ENCODE measurements around the gene KIAA1549. TPM values are rescaled to one million over a fixed set of nuclear protein-coding genes. Genes with fewer than 3 reads are reported as not detected.

Gene KIAA1549
- total RNA-seq, 1 donor from 2014 or later = 12.2 TPM

DNA sequence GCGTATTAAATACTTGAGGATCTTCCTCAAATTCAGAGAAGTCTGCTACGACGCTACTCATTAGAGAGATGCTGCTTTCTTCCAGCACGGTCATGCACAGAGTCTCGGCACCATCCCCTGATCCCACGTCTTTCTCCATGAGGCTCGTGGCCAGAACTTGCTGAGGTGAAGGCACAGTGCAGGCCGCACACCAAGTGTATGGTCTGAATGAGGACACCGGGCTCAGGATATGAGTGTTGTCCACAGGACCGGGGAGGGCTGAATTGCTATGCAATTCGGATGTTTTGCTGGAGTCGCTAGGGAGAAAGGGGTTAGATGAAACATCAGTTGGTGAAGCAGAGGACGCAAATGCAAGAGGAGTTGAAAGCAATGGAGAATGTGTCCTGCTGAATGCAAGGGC lies 63.0 kb downstream of the KIAA1549 start:
- DNase-seq (ENCODE audit: extremely low spot score, unreplicated experiment) = no peak
- no peak overlapping the region for H3K27ac Mint-ChIP-seq (ENCODE audit: unreplicated experiment)

DNA sequence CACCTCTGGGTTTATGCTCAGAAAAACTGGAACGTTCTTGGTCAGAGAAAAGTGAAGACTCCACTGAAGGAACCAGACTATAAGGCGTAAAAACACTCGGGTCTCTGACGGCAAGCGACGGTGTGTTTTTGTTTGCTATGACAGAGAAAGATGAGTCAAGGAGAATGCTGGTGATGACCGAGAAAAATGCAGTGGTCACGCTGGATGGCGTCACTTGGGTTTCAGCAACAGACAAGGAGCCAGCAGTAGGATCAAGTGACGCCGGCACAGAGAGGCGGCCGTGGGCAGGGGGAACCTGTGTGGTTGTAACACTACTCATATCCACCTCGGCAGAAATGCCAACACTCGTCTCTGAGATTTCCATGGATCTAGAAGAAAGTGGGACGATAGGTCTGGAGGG lies 63.4 kb downstream of the KIAA1549 start:
- Mint-ChIP-seq H3K27ac (ENCODE audit: unreplicated experiment) (no peak overlapping the region), H3K4me3 (ENCODE audit: unreplicated experiment) (no peak overlapping the region), H3K36me3 (ENCODE audit: unreplicated experiment) (peaks cover 17% of the 10 kb centered on the region), H3K4me1 (ENCODE audit: unreplicated experiment) (no peaks in the 10 kb centered on the region), H3K27me3 (ENCODE audit: unreplicated experiment) (peaks cover 10% of the 10 kb centered on the region), H3K9me3 (ENCODE audit: unreplicated experiment) (peaks cover 3% of the 10 kb centered on the region)
- TF ChIP-seq, protein P1, sequence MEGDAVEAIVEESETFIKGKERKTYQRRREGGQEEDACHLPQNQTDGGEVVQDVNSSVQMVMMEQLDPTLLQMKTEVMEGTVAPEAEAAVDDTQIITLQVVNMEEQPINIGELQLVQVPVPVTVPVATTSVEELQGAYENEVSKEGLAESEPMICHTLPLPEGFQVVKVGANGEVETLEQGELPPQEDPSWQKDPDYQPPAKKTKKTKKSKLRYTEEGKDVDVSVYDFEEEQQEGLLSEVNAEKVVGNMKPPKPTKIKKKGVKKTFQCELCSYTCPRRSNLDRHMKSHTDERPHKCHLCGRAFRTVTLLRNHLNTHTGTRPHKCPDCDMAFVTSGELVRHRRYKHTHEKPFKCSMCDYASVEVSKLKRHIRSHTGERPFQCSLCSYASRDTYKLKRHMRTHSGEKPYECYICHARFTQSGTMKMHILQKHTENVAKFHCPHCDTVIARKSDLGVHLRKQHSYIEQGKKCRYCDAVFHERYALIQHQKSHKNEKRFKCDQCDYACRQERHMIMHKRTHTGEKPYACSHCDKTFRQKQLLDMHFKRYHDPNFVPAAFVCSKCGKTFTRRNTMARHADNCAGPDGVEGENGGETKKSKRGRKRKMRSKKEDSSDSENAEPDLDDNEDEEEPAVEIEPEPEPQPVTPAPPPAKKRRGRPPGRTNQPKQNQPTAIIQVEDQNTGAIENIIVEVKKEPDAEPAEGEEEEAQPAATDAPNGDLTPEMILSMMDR (IDR thresholded peaks at IDR 0.05) = no peak
- DNase-seq (ENCODE audit: extremely low spot score, unreplicated experiment) = no peak

More for the DNA sequence above, 63.0 kb downstream of the KIAA1549 start:
- no peaks in the 10 kb centered on the region for H3K4me1 Mint-ChIP-seq (ENCODE audit: unreplicated experiment)
- TF ChIP-seq, protein P1 (IDR thresholded peaks at IDR 0.05) = no peak
- peaks cover 3% of the 10 kb centered on the region for H3K9me3 Mint-ChIP-seq (ENCODE audit: unreplicated experiment)
- no peak overlapping the region for H3K4me3 Mint-ChIP-seq (ENCODE audit: unreplicated experiment)
- peaks cover 20% of the 10 kb centered on the region for H3K36me3 Mint-ChIP-seq (ENCODE audit: unreplicated experiment)
- peaks cover 10% of the 10 kb centered on the region for H3K27me3 Mint-ChIP-seq (ENCODE audit: unreplicated experiment)

DNA sequence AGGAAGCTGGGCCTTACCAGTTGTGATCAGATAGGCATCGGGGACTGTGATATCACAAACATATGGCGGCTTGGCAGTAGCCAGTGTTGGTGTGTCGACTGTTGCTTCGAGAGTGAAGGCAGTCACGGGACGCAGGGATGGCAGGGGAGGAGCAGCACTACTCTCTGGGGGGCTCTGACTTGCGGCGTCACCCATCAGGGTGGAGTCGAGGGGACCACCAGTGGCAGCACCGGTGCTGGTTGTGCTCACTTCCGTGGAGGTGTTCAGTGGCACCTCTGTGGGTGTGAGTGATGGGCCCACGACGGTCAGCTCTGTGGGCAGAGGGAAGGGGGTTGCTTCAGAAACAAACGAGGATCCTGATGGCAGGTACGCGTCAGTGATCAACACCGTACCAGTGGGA lies 64.5 kb downstream of the KIAA1549 start:
- Mint-ChIP-seq H3K9me3 (ENCODE audit: unreplicated experiment) (no peaks in the 10 kb centered on the region), H3K4me3 (ENCODE audit: unreplicated experiment) (no peak overlapping the region), H3K4me1 (ENCODE audit: unreplicated experiment) (no peaks in the 10 kb centered on the region), H3K36me3 (ENCODE audit: unreplicated experiment) (peaks cover 14% of the 10 kb centered on the region), H3K27ac (ENCODE audit: unreplicated experiment) (no peak overlapping the region), H3K27me3 (ENCODE audit: unreplicated experiment) (peaks cover 7% of the 10 kb centered on the region)
- TF ChIP-seq, protein P1 (IDR thresholded peaks at IDR 0.05) = no peak
- DNase-seq (ENCODE audit: extremely low spot score, unreplicated experiment) = no peak

DNA sequence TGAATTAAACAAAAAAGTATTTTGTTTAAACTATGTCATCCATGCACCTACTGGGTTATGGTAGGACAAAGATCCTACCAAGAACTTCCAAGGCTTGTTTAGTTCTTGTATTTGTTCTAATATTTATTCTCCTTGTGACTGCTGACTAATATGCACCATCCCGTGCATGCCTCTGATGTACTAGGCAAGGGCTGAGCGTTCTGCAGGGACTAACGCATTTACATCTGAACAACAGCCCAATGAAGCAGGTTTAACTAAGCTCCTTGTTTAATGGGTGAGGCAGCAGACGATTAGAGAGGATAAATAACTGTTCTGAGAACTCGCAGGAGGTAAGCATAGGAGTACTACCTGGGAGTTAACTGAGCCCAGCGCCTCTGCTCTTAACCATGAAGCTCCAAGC lies 64.9 kb downstream of the KIAA1549 start:
- TF ChIP-seq, protein P1 (IDR thresholded peaks at IDR 0.05) = no peak
- Mint-ChIP-seq H3K27me3 (ENCODE audit: unreplicated experiment) (peaks cover 7% of the 10 kb centered on the region), H3K4me1 (ENCODE audit: unreplicated experiment) (no peaks in the 10 kb centered on the region), H3K36me3 (ENCODE audit: unreplicated experiment) (peaks cover 14% of the 10 kb centered on the region), H3K27ac (ENCODE audit: unreplicated experiment) (no peak overlapping the region), H3K4me3 (ENCODE audit: unreplicated experiment) (no peak overlapping the region), H3K9me3 (ENCODE audit: unreplicated experiment) (no peaks in the 10 kb centered on the region)
- DNase-seq (ENCODE audit: extremely low spot score, unreplicated experiment) = no peak

DNA sequence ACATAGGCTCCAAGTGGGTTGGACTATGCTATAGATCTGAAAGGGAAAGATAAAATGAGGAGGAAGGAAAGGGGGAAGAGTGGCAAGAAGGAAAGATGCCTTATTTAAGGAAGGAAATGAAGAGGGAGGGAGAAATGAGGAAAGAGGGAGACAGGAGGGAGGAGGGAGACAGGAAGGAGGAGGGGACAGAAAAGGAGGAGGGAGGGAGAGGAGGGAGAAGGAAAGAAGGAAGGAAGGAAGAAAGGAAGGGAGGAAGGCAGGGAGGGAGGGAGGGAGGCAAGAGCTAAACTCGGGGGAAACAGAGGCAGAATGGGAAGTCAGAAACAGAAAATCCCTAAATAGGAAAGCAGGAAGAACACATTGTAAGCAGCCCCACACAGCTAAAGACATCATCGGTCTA lies 67.4 kb downstream of the KIAA1549 start:
- peaks cover 7% of the 10 kb centered on the region for H3K27me3 Mint-ChIP-seq (ENCODE audit: unreplicated experiment)
- H3K4me1 Mint-ChIP-seq (ENCODE audit: unreplicated experiment) = no peaks in the 10 kb centered on the region
- H3K27ac Mint-ChIP-seq (ENCODE audit: unreplicated experiment) = no peak overlapping the region

More for the DNA sequence above, 67.4 kb downstream of the KIAA1549 start:
- no peak overlapping the region for H3K4me3 Mint-ChIP-seq (ENCODE audit: unreplicated experiment)
- H3K9me3 Mint-ChIP-seq (ENCODE audit: unreplicated experiment) = no peaks in the 10 kb centered on the region
- TF ChIP-seq, protein P1 (IDR thresholded peaks at IDR 0.05) = no peak
- no peak for DNase-seq (ENCODE audit: extremely low spot score, unreplicated experiment)
- H3K36me3 Mint-ChIP-seq (ENCODE audit: unreplicated experiment) = peaks cover 21% of the 10 kb centered on the region
